K562 (cell line): ENCODE data around the gene NES. TPM values are rescaled to one million over a fixed set of nuclear protein-coding genes. Genes with fewer than 3 reads are reported as not detected.

Source experiments
- BCL6 ChIP-seq: fragments of 250-450 bp; sonication (Bioruptor Pico); IDR thresholded peaks from 2 replicates; pipeline ENCODE4 v1.4.0; 2020
- E2F3 ChIP-seq: fragments of 250-450 bp; sonication (Bioruptor Pico); IDR thresholded peaks from 2 replicates; pipeline ENCODE4 v1.4.0; 2020; ENCODE audit warnings: mild to moderate bottlenecking
- EP400 ChIP-seq: fragments of 450-650 bp; IDR thresholded peaks from 2 replicates; pipeline ENCODE4 v1.6.1; 2017; ENCODE audit warnings: antibody characterized with exemption, mild to moderate bottlenecking, moderate library complexity
- ESRRB ChIP-seq: fragments of 250-450 bp; sonication (Bioruptor Pico); IDR thresholded peaks from 2 replicates; pipeline ENCODE4 v1.5.0; 2020; ENCODE audit warnings: mild to moderate bottlenecking, moderate library complexity, borderline replicate concordance
- ILF3 ChIP-seq: fragments of 450-650 bp; IDR thresholded peaks from 2 replicates; pipeline ENCODE4 v1.6.1; 2018; ENCODE audit warnings: antibody characterized with exemption, mild to moderate bottlenecking, moderate library complexity, borderline replicate concordance
- MEF2A ChIP-seq: IDR thresholded peaks from 2 replicates; pipeline ENCODE4 v1.6.1; 2011; ENCODE audit warnings: low read depth, mild to moderate bottlenecking, low read length, moderate library complexity; ENCODE audit not compliant: control insufficient read depth
- PHB ChIP-seq: fragments of 250-450 bp; sonication (Bioruptor Pico); IDR thresholded peaks from 2 replicates; pipeline ENCODE4 v1.5.0; 2021
- PTBP1 ChIP-seq: fragments of 200-400 bp; formaldehyde crosslinking; IDR thresholded peaks from 2 replicates; pipeline ENCODE4 v1.6.1; 2017; ENCODE audit warnings: low read depth, low read length
- XRCC3 ChIP-seq: fragments of 450-650 bp; IDR thresholded peaks from 2 replicates; pipeline ENCODE4 v1.6.1; 2017; ENCODE audit warnings: mild to moderate bottlenecking, moderate library complexity
- XRCC5 ChIP-seq: fragments of 200-400 bp; formaldehyde crosslinking; IDR thresholded peaks from 2 replicates; pipeline ENCODE4 v1.6.1; 2017; ENCODE audit warnings: low read depth, mild to moderate bottlenecking, low read length
- ZC3H4 ChIP-seq: sonication (generic); formaldehyde crosslinking; IDR thresholded peaks from 2 replicates; pipeline ENCODE4 v1.9.0; 2021; ENCODE audit warnings: missing genetic modification reagents, borderline replicate concordance
- ZNF311 ChIP-seq: fragments of 250-450 bp; sonication (Bioruptor Pico); IDR thresholded peaks from 2 replicates; pipeline ENCODE4 v1.4.0; 2020; ENCODE audit warnings: mild to moderate bottlenecking, moderate library complexity
- ZNF324 ChIP-seq: fragments of 250-450 bp; sonication (Bioruptor Pico); IDR thresholded peaks from 2 replicates; pipeline ENCODE4 v1.4.0; 2020; ENCODE audit warnings: mild to moderate bottlenecking
- polyA plus RNA-seq, 8 experiments: library from polyadenylated mRNA; depleted of rRNA in 4 of 8; stranded (reverse) in 5 of 8; unstranded in 3 of 8; fragments of >200 nt; fragmentation: Nextera tagmentation in 2 of 8; fragmentation: Illumina TruSeq in 1 of 8; extraction: Ambion mirVana in 2 of 8; extraction: Trizol in 1 of 8; gene quantifications; 2 replicates each; pipeline versions ENCODE4 v1.2.1 to v1.2.3, GENCODE V29; 2011 to 2014; ENCODE audit warnings: inconsistent platforms in 1 of 8, missing spikeins in 1 of 8
- total RNA-seq, 7 experiments: library from RNA; depleted of rRNA in 6 of 7; stranded (reverse); fragments of >200 nt in 6 of 7; fragmentation: Illumina TruSeq in 2 of 7; extraction: Trizol in 2 of 7; gene quantifications; 2 replicates each; pipeline versions ENCODE4 v1.2.1 to v1.2.3, GENCODE V29; 2011 to 2021; ENCODE audit warnings: low replicate concordance in 1 of 7
- TF ChIP-seq, protein P1 (sequence below), 2 experiments: fragments of 450-650 bp; conservative IDR thresholded peaks; 2 replicates each; pipeline ENCODE4 v1.6.1; 2017; ENCODE audit warnings: mild to moderate bottlenecking in 2 of 2, moderate library complexity in 2 of 2
- TF ChIP-seq, protein P2 (sequence below): sonication (generic); formaldehyde crosslinking; IDR thresholded peaks from 2 replicates; pipeline ENCODE4 v1.9.0; 2022; ENCODE audit warnings: mild to moderate bottlenecking, missing genetic modification reagents
- TF ChIP-seq, protein P3 (sequence below): fragments of 450-650 bp; IDR thresholded peaks from 2 replicates; pipeline ENCODE4 v1.6.1; 2016; ENCODE audit warnings: low read depth, mild to moderate bottlenecking, moderate library complexity
- TF ChIP-seq, protein P4 (sequence below): sonication (generic); formaldehyde crosslinking; IDR thresholded peaks from 2 replicates; pipeline ENCODE4 v1.9.0; 2022; ENCODE audit warnings: mild to moderate bottlenecking, missing genetic modification reagents
- TF ChIP-seq, protein P5 (sequence below): fragments of 450-650 bp; formaldehyde crosslinking; IDR thresholded peaks from 2 replicates; pipeline ENCODE4 v1.4.0; 2022; ENCODE audit warnings: mild to moderate bottlenecking, moderate library complexity
- TF ChIP-seq, protein P6 (sequence below): fragments of 250-450 bp; sonication (Bioruptor Pico); IDR thresholded peaks from 2 replicates; pipeline ENCODE4 v1.5.0; 2021
- TF ChIP-seq, protein P7 (sequence below): fragments of 250-450 bp; sonication (Bioruptor Pico); IDR thresholded peaks from 2 replicates; pipeline ENCODE4 v1.8.0; 2022; ENCODE audit warnings: moderate library complexity, mild to moderate bottlenecking, inconsistent platforms
- TF ChIP-seq, protein P8 (sequence below): fragments of 250-450 bp; sonication (Bioruptor Pico); IDR thresholded peaks from 2 replicates; pipeline ENCODE4 v1.9.0; 2021; ENCODE audit warnings: mild to moderate bottlenecking

The NES gene
- total and polyA plus RNA-seq, 9 of the 15 experiments (the other 6 are each of a cell fraction or from before 2014, with no cell fraction given) = 0.10 to 8.6 (median 4.2) TPM

DNA sequence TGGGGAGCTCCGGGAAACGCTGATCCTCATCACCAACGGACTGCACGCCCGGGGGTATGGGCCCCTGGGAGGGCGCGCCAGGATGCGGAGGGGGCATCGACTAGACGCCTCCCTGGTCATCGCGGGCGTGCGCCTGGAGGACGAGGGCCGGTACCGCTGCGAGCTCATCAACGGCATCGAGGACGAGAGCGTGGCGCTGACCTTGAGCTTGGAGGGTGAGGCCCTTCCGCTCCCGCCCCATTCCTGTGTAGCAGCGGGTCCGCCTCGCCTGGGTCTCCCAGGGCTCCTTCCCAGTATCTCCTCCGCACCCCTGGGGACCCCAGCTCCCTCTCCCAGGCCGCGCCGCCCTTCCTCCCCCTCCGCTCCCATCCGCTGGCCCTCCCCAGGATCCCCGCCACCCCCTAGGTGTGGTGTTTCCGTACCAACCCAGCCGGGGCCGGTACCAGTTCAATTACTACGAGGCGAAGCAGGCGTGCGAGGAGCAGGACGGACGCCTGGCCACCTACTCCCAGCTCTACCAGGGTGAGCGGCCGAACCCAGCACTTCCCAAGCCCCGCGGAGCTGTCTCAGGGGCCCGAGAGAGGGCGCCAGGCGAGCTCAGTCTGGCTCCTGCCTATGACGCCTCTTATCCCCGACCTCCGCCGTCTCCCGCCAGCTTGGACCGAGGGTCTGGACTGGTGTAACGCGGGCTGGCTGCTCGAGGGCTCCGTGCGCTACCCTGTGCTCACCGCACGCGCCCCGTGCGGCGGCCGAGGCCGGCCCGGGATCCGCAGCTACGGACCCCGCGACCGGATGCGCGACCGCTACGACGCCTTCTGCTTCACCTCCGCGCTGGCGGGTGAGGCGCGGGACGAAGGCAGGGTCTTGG lies 53.0 kb downstream of the NES start (continued):
- TF ChIP-seq, protein P1, sequence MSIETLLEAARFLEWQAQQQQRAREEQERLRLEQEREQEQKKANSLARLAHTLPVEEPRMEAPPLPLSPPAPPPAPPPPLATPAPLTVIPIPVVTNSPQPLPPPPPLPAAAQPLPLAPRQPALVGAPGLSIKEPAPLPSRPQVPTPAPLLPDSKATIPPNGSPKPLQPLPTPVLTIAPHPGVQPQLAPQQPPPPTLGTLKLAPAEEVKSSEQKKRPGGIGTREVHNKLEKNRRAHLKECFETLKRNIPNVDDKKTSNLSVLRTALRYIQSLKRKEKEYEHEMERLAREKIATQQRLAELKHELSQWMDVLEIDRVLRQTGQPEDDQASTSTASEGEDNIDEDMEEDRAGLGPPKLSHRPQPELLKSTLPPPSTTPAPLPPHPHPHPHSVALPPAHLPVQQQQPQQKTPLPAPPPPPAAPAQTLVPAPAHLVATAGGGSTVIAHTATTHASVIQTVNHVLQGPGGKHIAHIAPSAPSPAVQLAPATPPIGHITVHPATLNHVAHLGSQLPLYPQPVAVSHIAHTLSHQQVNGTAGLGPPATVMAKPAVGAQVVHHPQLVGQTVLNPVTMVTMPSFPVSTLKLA (conservative IDR thresholded peaks at IDR 0.05) = 0 out of 4 replicates have a peak, but pooled peaks of 1 of the 2 experiments have one; percentile 46
- TF ChIP-seq ZNF324 (no peak), ZC3H4 (CRISPR knock-in tag) (no peak), ESRRB (CRISPR knock-in tag) (no peak), ILF3 (no peak), ZNF311 (CRISPR knock-in tag) (no peak), MEF2A (no peak), BCL6 (CRISPR knock-in tag) (no peak), EP400 (no peak; the same call in 1 of the 2 replicates), E2F3 (CRISPR knock-in tag) (peak; percentile 80), PTBP1 (no peak), XRCC5 (no peak), PHB (no peak), XRCC3 (no peak)
- TF ChIP-seq, protein P2, sequence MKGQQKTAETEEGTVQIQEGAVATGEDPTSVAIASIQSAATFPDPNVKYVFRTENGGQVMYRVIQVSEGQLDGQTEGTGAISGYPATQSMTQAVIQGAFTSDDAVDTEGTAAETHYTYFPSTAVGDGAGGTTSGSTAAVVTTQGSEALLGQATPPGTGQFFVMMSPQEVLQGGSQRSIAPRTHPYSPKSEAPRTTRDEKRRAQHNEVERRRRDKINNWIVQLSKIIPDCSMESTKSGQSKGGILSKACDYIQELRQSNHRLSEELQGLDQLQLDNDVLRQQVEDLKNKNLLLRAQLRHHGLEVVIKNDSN = peak; percentile 32; the same call in 1 of the 2 replicates
- TF ChIP-seq, protein P3, sequence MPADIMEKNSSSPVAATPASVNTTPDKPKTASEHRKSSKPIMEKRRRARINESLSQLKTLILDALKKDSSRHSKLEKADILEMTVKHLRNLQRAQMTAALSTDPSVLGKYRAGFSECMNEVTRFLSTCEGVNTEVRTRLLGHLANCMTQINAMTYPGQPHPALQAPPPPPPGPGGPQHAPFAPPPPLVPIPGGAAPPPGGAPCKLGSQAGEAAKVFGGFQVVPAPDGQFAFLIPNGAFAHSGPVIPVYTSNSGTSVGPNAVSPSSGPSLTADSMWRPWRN = no peak
- TF ChIP-seq, protein P4, sequence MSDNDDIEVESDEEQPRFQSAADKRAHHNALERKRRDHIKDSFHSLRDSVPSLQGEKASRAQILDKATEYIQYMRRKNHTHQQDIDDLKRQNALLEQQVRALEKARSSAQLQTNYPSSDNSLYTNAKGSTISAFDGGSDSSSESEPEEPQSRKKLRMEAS (CRISPR knock-in tag) = peak; percentile 28
- TF ChIP-seq, protein P5, sequence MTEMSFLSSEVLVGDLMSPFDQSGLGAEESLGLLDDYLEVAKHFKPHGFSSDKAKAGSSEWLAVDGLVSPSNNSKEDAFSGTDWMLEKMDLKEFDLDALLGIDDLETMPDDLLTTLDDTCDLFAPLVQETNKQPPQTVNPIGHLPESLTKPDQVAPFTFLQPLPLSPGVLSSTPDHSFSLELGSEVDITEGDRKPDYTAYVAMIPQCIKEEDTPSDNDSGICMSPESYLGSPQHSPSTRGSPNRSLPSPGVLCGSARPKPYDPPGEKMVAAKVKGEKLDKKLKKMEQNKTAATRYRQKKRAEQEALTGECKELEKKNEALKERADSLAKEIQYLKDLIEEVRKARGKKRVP (CRISPR knock-in tag) = no peak
- TF ChIP-seq, protein P6, sequence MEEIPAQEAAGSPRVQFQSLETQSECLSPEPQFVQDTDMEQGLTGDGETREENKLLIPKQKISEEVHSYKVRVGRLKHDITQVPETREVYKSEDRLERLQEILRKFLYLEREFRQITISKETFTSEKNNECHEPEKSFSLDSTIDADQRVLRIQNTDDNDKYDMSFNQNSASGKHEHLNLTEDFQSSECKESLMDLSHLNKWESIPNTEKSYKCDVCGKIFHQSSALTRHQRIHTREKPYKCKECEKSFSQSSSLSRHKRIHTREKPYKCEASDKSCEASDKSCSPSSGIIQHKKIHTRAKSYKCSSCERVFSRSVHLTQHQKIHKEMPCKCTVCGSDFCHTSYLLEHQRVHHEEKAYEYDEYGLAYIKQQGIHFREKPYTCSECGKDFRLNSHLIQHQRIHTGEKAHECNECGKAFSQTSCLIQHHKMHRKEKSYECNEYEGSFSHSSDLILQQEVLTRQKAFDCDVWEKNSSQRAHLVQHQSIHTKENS (CRISPR knock-in tag) = no peak
- TF ChIP-seq, protein P7, sequence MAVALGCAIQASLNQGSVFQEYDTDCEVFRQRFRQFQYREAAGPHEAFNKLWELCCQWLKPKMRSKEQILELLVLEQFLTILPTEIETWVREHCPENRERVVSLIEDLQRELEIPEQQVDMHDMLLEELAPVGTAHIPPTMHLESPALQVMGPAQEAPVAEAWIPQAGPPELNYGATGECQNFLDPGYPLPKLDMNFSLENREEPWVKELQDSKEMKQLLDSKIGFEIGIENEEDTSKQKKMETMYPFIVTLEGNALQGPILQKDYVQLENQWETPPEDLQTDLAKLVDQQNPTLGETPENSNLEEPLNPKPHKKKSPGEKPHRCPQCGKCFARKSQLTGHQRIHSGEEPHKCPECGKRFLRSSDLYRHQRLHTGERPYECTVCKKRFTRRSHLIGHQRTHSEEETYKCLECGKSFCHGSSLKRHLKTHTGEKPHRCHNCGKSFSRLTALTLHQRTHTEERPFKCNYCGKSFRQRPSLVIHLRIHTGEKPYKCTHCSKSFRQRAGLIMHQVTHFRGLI (CRISPR knock-in tag) = no peak
- TF ChIP-seq, protein P8, sequence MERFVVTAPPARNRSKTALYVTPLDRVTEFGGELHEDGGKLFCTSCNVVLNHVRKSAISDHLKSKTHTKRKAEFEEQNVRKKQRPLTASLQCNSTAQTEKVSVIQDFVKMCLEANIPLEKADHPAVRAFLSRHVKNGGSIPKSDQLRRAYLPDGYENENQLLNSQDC (CRISPR knock-in tag) = no peak
